GM21717 (cell line): ENCODE measurements around the gene CEMIP.

Experiments used
- ATAC-seq: cut with Tn5 transposase; IDR thresholded peaks from one replicate; pipeline ENCODE4 v1.9.1; 2021; ENCODE audit warnings: mild to moderate bottlenecking, moderate library complexity; ENCODE audit not compliant: unreplicated experiment

The CEMIP gene

GRCh38 chr15:80998251-80998650 lies 219.1 kb downstream of the CEMIP start:
- ATAC-seq, result no peak

GRCh38 chr15:80999623-81000036 lies 220.5 kb downstream of the CEMIP start:
- peak; percentile 34 for ATAC-seq

GRCh38 chr15:81000144-81000623 lies 221.0 kb downstream of the CEMIP start:
- no peak for ATAC-seq

DNA sequence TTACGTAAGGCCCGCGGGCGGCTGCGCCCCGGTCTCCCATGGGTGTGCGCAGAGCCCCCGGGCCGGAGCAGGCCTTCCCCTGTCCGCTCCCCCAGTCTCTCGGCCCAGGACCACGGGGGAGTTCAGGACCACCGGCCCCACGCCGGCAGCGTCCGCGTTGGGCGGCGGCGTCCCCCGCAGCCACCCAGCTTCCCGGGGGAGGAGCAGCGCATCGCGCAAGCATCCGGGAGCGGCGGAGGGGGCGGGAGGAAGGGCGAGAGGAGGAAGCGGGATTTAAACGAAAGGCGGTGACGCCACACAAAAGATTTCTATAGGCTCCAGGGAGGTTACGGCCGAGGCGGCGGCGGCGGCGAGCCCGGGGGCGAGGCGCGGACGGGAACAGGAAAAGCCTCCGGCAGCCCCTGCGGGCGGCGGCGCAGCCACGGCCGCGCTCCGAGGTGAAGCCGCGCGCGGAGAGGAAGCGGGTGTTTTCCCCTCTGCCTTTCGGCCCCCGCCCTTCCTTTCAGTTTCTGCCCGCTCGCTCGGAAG lies 221.5 kb downstream of the CEMIP start, which contains the start of gene TLNRD1:
Gene TLNRD1 (plus strand): TSS at position 300 of the 528 bp plus-strand sequence. CDS start 1,349 bp downstream, outside the sequence.
- peak; percentile 51 for ATAC-seq
